MM.1S (cell line): ENCODE results near the gene CFAP45.

Experiments used
- DNase-seq: peaks from one replicate; pipeline ENCODE4 v3.0.0-alpha.2; 2015
- H2AFZ ChIP-seq: fragments of 300-600 bp; sonication (generic); 2 replicates; pipeline ENCODE4 v1.6.0; 2016; ENCODE audit warnings: antibody characterized with exemption, low read length
- H3F3A ChIP-seq: fragments of 300-600 bp; sonication (generic); 2 replicates; pipeline ENCODE4 v1.6.1; 2016; ENCODE audit warnings: mild to moderate bottlenecking, antibody characterized with exemption, low read length, moderate library complexity, mixed read lengths; ENCODE audit not compliant: insufficient read depth
- H3K27ac ChIP-seq: fragments of 300-600 bp; sonication (generic); 2 replicates; pipeline ENCODE4 v1.5.1; 2016; ENCODE audit warnings: mild to moderate bottlenecking, low read length
- H3K27me3 ChIP-seq: fragments of 300-600 bp; sonication (generic); replicated peaks from 2 replicates; pipeline ENCODE4 v1.6.0; 2016; ENCODE audit warnings: low read length; ENCODE audit not compliant: insufficient read depth
- H3K36me3 ChIP-seq: fragments of 300-600 bp; sonication (generic); replicated peaks from 2 replicates; pipeline ENCODE4 v1.6.1; 2016; ENCODE audit warnings: mild to moderate bottlenecking, low read length, mixed read lengths; ENCODE audit not compliant: insufficient read depth
- H3K4me1 ChIP-seq: fragments of 300-600 bp; sonication (generic); 2 replicates; pipeline ENCODE4 v1.6.1; 2016; ENCODE audit warnings: low read length, mixed read lengths
- H3K4me2 ChIP-seq: fragments of 300-600 bp; sonication (generic); 2 replicates; pipeline ENCODE4 v1.6.0; 2016; ENCODE audit warnings: low read depth, low read length
- H3K4me3 ChIP-seq: fragments of 300-600 bp; sonication (generic); 2 replicates; pipeline ENCODE4 v1.5.1; 2016; ENCODE audit warnings: low read length, mixed read lengths
- H3K79me2 ChIP-seq: fragments of 300-600 bp; sonication (generic); 2 replicates; pipeline ENCODE4 v1.6.1; 2016; ENCODE audit warnings: mixed run types, low read length, mixed read lengths
- H3K9ac ChIP-seq: fragments of 300-600 bp; sonication (generic); 2 replicates; pipeline ENCODE4 v1.6.1; 2016; ENCODE audit warnings: low read length, mixed read lengths
- H3K9me2 ChIP-seq: fragments of 300-600 bp; sonication (generic); replicated peaks from 2 replicates; pipeline ENCODE4 v1.6.1; 2016; ENCODE audit warnings: mild to moderate bottlenecking, low read length, mixed read lengths; ENCODE audit not compliant: insufficient read depth
- H3K9me3 ChIP-seq: fragments of 300-600 bp; sonication (generic); replicated peaks from 2 replicates; pipeline ENCODE4 v1.6.1; 2016; ENCODE audit warnings: mild to moderate bottlenecking, low read length, mixed read lengths; ENCODE audit not compliant: insufficient read depth
- H4K20me1 ChIP-seq: fragments of 300-600 bp; sonication (generic); 2 replicates; pipeline ENCODE4 v1.6.1; 2016; ENCODE audit warnings: mild to moderate bottlenecking, low read length, moderate library complexity, mixed read lengths; ENCODE audit not compliant: insufficient read depth
- CTCF ChIP-seq: fragments of 300-600 bp; sonication (generic); IDR thresholded peaks from 2 replicates; pipeline ENCODE4 v1.5.1; 2016; ENCODE audit warnings: antibody characterized with exemption, low read length, mixed read lengths
- EZH2 ChIP-seq: fragments of 300-600 bp; sonication (generic); optimal IDR thresholded peaks from 2 replicates; pipeline ENCODE3; 2017; ENCODE audit warnings: low read depth, mild to moderate bottlenecking, antibody characterized with exemption, low read length, mixed read lengths
- EZH2phosphoT487 ChIP-seq: fragments of 300-600 bp; sonication (generic); IDR thresholded peaks from 2 replicates; pipeline ENCODE4 v1.6.1; 2018; ENCODE audit warnings: antibody characterized with exemption, low read length

CFAP45 gene

GRCh38 chr1:159937054-159937750 is 37.2 kb upstream of the CFAP45 start:
- no peaks in the 10 kb centered on the region for H3K36me3 ChIP-seq
- H3K79me2 ChIP-seq = no peaks in the 10 kb centered on the region
- H3K27ac ChIP-seq = no peak overlapping the region
- H3K4me1 ChIP-seq = peaks cover 27% of the 10 kb centered on the region; the same call in 1 of the 2 replicates
- DNase-seq = no peak
- no peaks in the 10 kb centered on the region for H3K9me2 ChIP-seq
- TF ChIP-seq EZH2phosphoT487 (no peak), CTCF (no peak), EZH2 (no peak)
- H3K4me2 ChIP-seq = no peak overlapping the region
- no peak overlapping the region for H2AFZ ChIP-seq
- no peaks in the 10 kb centered on the region for H4K20me1 ChIP-seq
- H3K9ac ChIP-seq = no peak overlapping the region
- H3K27me3 ChIP-seq = no peaks in the 10 kb centered on the region; the same call in 1 of the 2 replicates
- no peaks in the 10 kb centered on the region for H3F3A ChIP-seq
- H3K9me3 ChIP-seq = no peaks in the 10 kb centered on the region
- H3K4me3 ChIP-seq = no peak overlapping the region

- H3K4me2 ChIP-seq = peak overlapping the region; percentile 26; the same call in 1 of the 2 replicates
- H3K9me3 ChIP-seq = no peaks in the 10 kb centered on the region
- no peaks in the 10 kb centered on the region for H3F3A ChIP-seq
- no peak overlapping the region for H3K9ac ChIP-seq
- H3K79me2 ChIP-seq = no peaks in the 10 kb centered on the region
- H3K4me1 ChIP-seq = peaks cover 27% of the 10 kb centered on the region; the same call in 1 of the 2 replicates
- TF ChIP-seq CTCF (peak; percentile 99), EZH2phosphoT487 (no peak)
- H4K20me1 ChIP-seq = no peaks in the 10 kb centered on the region
- no peaks in the 10 kb centered on the region for H3K36me3 ChIP-seq
- no peak overlapping the region for H2AFZ ChIP-seq
- no peaks in the 10 kb centered on the region; the same call in 1 of the 2 replicates for H3K27me3 ChIP-seq
- DNase-seq = peak; percentile 74
- no peak overlapping the region for H3K4me3 ChIP-seq
- H3K27ac ChIP-seq = no peak overlapping the region
- no peaks in the 10 kb centered on the region for H3K9me2 ChIP-seq
These were observed 36.4 kb upstream of the CFAP45 start for GRCh38 chr1:159936273-159936904.

- Histone ChIP-seq H3K4me2 (peak overlapping the region; percentile 26; the same call in 1 of the 2 replicates), H3F3A (no peaks in the 10 kb centered on the region), H3K27ac (no peak overlapping the region), H3K27me3 (no peaks in the 10 kb centered on the region; the same call in 1 of the 2 replicates), H3K79me2 (no peaks in the 10 kb centered on the region), H3K4me1 (peaks cover 27% of the 10 kb centered on the region; the same call in 1 of the 2 replicates), H3K4me3 (no peak overlapping the region), H3K9me3 (no peaks in the 10 kb centered on the region), H2AFZ (no peak overlapping the region), H4K20me1 (no peaks in the 10 kb centered on the region), H3K9me2 (no peaks in the 10 kb centered on the region), H3K9ac (no peak overlapping the region), H3K36me3 (no peaks in the 10 kb centered on the region)
- TF ChIP-seq EZH2 (no peak), EZH2phosphoT487 (no peak), CTCF (no peak)
- no peak for DNase-seq
These were observed 35.8 kb upstream of the CFAP45 start for GRCh38 chr1:159935719-159936272.
